Measurements from ENCODE around the gene SLC1A6. TPM values are rescaled to one million over a fixed set of nuclear protein-coding genes. Genes with fewer than 3 reads are reported as not detected.

Gene SLC1A6
- polyA plus RNA-seq, 1 experiment: not detected

DNA sequence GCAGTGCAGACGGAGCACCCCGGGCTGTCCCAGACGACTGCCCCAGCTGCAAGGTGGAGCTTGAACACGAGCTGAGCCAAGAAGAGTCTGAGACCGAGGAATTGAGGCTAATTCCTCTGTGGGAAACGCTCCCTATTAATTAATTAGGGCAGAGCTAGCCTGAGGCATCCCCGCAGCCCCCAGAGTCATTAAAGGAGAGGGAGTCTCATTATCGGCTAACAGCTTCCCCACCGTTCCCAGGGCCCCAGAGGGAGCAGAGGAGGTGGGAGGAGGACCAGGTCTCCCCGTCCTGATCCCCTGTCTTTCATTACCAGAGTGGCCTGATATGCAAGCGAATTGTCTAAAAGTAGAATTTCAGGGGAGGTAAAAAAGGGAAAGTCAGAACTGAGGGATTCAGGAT is 13.1 kb upstream of the SLC1A6 start:
- H3K9me3 ChIP-seq (ENCODE audit: control insufficient read depth, insufficient read depth, low read length): no peaks in the 10 kb centered on the region
- ChIA-PET POLR2A (no interaction called here), CTCF (no interaction called here)
- no peaks in the 10 kb centered on the region for H3K27me3 ChIP-seq (ENCODE audit: control insufficient read depth, insufficient read depth, low read length)
- no peak for TF ChIP-seq CTCF (IDR thresholded peaks at IDR 0.05; ENCODE audit: low read depth, low read length)
- H3K4me3 ChIP-seq (ENCODE audit: low read depth, low read length): no peak overlapping the region
- DNase-seq (ENCODE audit: low read depth, low spot score): no peak
- no peak overlapping the region for H3K27ac ChIP-seq (ENCODE audit: low read depth, low read length)

GRCh38 chr19:14985133-14985532 is 5.5 kb upstream of the SLC1A6 start:
- TF ChIP-seq CTCF (IDR thresholded peaks at IDR 0.05; ENCODE audit: low read depth, low read length): no peak
- no peak overlapping the region for H3K27ac ChIP-seq (ENCODE audit: low read depth, low read length)
- POLR2A ChIA-PET: no interaction called here

GRCh38 chr19:14978161-14978776 is 1.4 kb downstream of the SLC1A6 start:
- no peak for TF ChIP-seq CTCF (IDR thresholded peaks at IDR 0.05; ENCODE audit: low read depth, low read length)
- POLR2A ChIA-PET: no interaction called here
- CTCF ChIA-PET: interaction anchor here (0.5 kb wide), 1 partner anchor 63 kb away, joined by 3 read pairs; no protein-coding TSS in a partner anchor
- Histone ChIP-seq H3K9me3 (ENCODE audit: control insufficient read depth, insufficient read depth, low read length) (no peaks in the 10 kb centered on the region; the same call in 1 of the 2 replicates), H3K27me3 (ENCODE audit: control insufficient read depth, insufficient read depth, low read length) (peaks cover 6% of the 10 kb centered on the region), H3K4me3 (ENCODE audit: low read depth, low read length) (no peak overlapping the region), H3K27ac (ENCODE audit: low read depth, low read length) (no peak overlapping the region)
- no peak for DNase-seq (ENCODE audit: low read depth, low spot score)

More at GRCh38 chr19:14985133-14985532, 5.5 kb upstream of the SLC1A6 start:
- Histone ChIP-seq H3K27me3 (ENCODE audit: control insufficient read depth, insufficient read depth, low read length) (peaks cover 3% of the 10 kb centered on the region), H3K9me3 (ENCODE audit: control insufficient read depth, insufficient read depth, low read length) (no peaks in the 10 kb centered on the region), H3K4me3 (ENCODE audit: low read depth, low read length) (no peak overlapping the region)
- no peak for DNase-seq (ENCODE audit: low read depth, low spot score)
- CTCF ChIA-PET: interaction anchor here (0.7 kb wide), 1 partner anchor 267 kb away, joined by 3 read pairs; no protein-coding TSS in a partner anchor

GRCh38 chr19:14977128-14977527 is 2.5 kb downstream of the SLC1A6 start:
- POLR2A ChIA-PET: no interaction called here
- TF ChIP-seq CTCF (IDR thresholded peaks at IDR 0.05; ENCODE audit: low read depth, low read length): no peak
- CTCF ChIA-PET: no interaction called here
- Histone ChIP-seq H3K27me3 (ENCODE audit: control insufficient read depth, insufficient read depth, low read length) (peaks cover 6% of the 10 kb centered on the region), H3K4me3 (ENCODE audit: low read depth, low read length) (no peak overlapping the region), H3K9me3 (ENCODE audit: control insufficient read depth, insufficient read depth, low read length) (peaks cover 6% of the 10 kb centered on the region; the same call in 1 of the 2 replicates), H3K27ac (ENCODE audit: low read depth, low read length) (no peak overlapping the region)
- DNase-seq (ENCODE audit: low read depth, low spot score): no peak

GRCh38 chr19:14974488-14974887 is 5.2 kb downstream of the SLC1A6 start:
- H3K27ac ChIP-seq (ENCODE audit: low read depth, low read length): no peak overlapping the region
- no peak for DNase-seq (ENCODE audit: low read depth, low spot score)
- ChIA-PET POLR2A (no interaction called here), CTCF (no interaction called here)
- no peak overlapping the region for H3K4me3 ChIP-seq (ENCODE audit: low read depth, low read length)
- H3K27me3 ChIP-seq (ENCODE audit: control insufficient read depth, insufficient read depth, low read length): no peaks in the 10 kb centered on the region
- TF ChIP-seq CTCF (IDR thresholded peaks at IDR 0.05; ENCODE audit: low read depth, low read length): no peak
- peaks cover 12% of the 10 kb centered on the region; the same call in 1 of the 2 replicates for H3K9me3 ChIP-seq (ENCODE audit: control insufficient read depth, insufficient read depth, low read length)
